IgD-negative memory B cell (primary cell): ENCODE data around the gene ZNF273. TPM values are rescaled to one million over a fixed set of nuclear protein-coding genes. Genes with fewer than 3 reads are reported as not detected.

ENCODE experiments used
- H3K27ac Mint-ChIP-seq, 3 donors: one replicate each; pipeline ENCODE4 v1.8.0; 2020 to 2022; ENCODE audit warnings: mild to moderate bottlenecking in 3 of 3, mixed read lengths in 3 of 3, moderate library complexity in 1 of 3
- H3K27me3 Mint-ChIP-seq: one replicate; pipeline ENCODE4 v1.8.0; 2021; ENCODE audit warnings: mixed read lengths
- H3K36me3 Mint-ChIP-seq: one replicate; pipeline ENCODE4 v1.8.0; 2020; ENCODE audit warnings: mild to moderate bottlenecking, mixed read lengths
- H3K4me1 Mint-ChIP-seq, 3 donors: one replicate each; pipeline ENCODE4 v1.8.0; 2020 to 2022; ENCODE audit warnings: mixed read lengths in 3 of 3, mild to moderate bottlenecking in 1 of 3
- H3K4me3 Mint-ChIP-seq, 4 donors: one replicate each; pipeline ENCODE4 v1.8.0; 2020 to 2022; ENCODE audit warnings: mild to moderate bottlenecking in 4 of 4, mixed read lengths in 4 of 4, moderate library complexity in 3 of 4
- H3K9me3 Mint-ChIP-seq, 3 donors: one replicate each; pipeline ENCODE4 v1.8.0; 2020 to 2021; ENCODE audit warnings: mixed read lengths in 3 of 3, mild to moderate bottlenecking in 1 of 3
- polyA plus RNA-seq: library from polyadenylated mRNA; unstranded; fragments of 300-500 nt; fragmentation: Illumina TruSeq; gene quantifications from one replicate; pipeline ENCODE4 v1.2.3, GENCODE V29; 2021

Gene ZNF273
- polyA plus RNA-seq, 1 donor from 2014 or later: 7.8 TPM

DNA sequence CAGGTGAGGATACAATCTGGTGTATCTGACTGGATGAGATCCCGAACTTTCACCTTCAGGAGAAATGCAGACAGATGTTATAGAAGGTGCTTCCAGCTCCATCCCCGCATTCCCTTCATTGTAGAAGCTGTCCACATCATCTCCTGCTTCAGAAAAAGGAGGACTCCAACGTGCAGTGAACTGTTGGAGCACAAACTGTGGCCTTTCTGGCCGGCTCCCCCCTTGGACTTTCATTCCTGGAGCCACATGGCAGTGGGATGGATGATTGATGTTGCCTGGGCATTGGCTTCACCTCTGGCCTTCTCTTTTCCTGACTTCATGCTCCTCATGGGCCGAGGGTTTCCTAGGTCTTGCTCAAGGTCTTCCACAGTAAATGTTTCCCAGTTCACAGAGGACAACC is 29.6 kb upstream of the ZNF273 start:
- no peak overlapping the region for H3K27ac Mint-ChIP-seq

GRCh38 chr7:64874114-64874513 is 29.0 kb upstream of the ZNF273 start:
- Mint-ChIP-seq H3K4me3 (no peak overlapping the region), H3K4me1 (peaks cover 0 to 5% (median 5%) of the 10 kb centered on the region in 3 donors), H3K9me3 (peaks cover 0 to 8% (median 2%) of the 10 kb centered on the region in 3 donors), H3K27ac (no peak overlapping the region), H3K36me3 (peaks cover 2% of the 10 kb centered on the region), H3K27me3 (peaks cover 20% of the 10 kb centered on the region)

More for the DNA sequence above, 29.6 kb upstream of the ZNF273 start:
- Mint-ChIP-seq H3K4me3 (peak overlapping the region in 1 of 4 donors; percentile 20), H3K4me1 (peaks cover 0 to 5% (median 0%) of the 10 kb centered on the region in 3 donors), H3K27me3 (peaks cover 20% of the 10 kb centered on the region), H3K9me3 (peaks cover 0 to 8% (median 2%) of the 10 kb centered on the region in 3 donors), H3K36me3 (no peaks in the 10 kb centered on the region)

- Mint-ChIP-seq H3K4me1 (peaks cover 0 to 5% (median 5%) of the 10 kb centered on the region in 3 donors), H3K4me3 (peak overlapping the region in 1 of 4 donors; percentile 57), H3K27me3 (peaks cover 20% of the 10 kb centered on the region), H3K9me3 (peaks cover 0 to 8% (median 2%) of the 10 kb centered on the region in 3 donors), H3K36me3 (peaks cover 2% of the 10 kb centered on the region), H3K27ac (no peak overlapping the region)
Measured at GRCh38 chr7:64874562-64875250, 28.4 kb upstream of the ZNF273 start.

- Mint-ChIP-seq H3K27me3 (peaks cover 20% of the 10 kb centered on the region), H3K4me3 (no peak overlapping the region), H3K4me1 (peaks cover 0 to 5% (median 5%) of the 10 kb centered on the region in 3 donors), H3K9me3 (peaks cover 0 to 8% (median 2%) of the 10 kb centered on the region in 3 donors), H3K36me3 (peaks cover 2% of the 10 kb centered on the region), H3K27ac (no peak overlapping the region)
Measured at GRCh38 chr7:64875258-64875657, 27.8 kb upstream of the ZNF273 start.

DNA sequence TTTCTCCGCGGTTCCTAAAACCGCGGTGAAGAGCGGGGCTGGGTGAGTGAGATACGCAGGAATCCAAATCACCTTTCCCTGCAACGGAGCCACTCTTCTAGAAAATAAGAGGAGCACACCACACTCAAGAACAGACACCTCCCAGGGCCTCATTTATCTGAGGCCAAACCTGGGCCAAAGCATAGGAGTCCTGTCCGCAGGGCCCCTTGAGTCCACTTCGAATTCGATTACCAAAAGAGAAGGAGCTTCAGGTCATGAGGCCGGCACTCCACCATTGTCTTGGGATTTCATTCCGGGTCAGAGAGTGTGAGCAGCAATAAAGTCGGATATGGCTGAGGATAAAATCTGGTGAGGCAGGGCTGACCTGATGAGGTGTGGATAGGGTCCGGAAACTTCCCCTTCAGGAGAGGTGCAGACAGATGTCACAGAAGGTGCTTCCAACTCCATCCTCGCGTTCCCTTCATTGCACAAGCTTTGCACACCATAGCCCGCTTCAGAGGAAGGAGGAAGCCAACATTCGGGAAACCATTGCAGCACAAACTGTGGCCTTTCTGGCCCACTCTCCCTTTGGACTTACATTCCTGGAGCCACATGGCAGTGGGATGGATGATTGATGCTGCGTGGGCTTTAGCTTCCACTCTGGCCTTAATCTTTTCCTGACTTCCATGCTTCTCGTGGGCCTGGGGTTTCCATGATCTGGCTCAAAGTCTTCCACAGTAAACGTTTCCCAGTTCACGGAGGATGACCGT is 27.2 kb upstream of the ZNF273 start:
- Mint-ChIP-seq H3K4me1 (peaks cover 0 to 5% (median 5%) of the 10 kb centered on the region in 3 donors), H3K27ac (no peak overlapping the region), H3K9me3 (peaks cover 0 to 8% (median 2%) of the 10 kb centered on the region in 3 donors), H3K36me3 (peaks cover 2% of the 10 kb centered on the region), H3K4me3 (no peak overlapping the region), H3K27me3 (peaks cover 20% of the 10 kb centered on the region)

GRCh38 chr7:64876792-64877713 is 26.0 kb upstream of the ZNF273 start:
- peaks cover 0 to 4% (median 2%) of the 10 kb centered on the region in 3 donors for H3K9me3 Mint-ChIP-seq
- H3K36me3 Mint-ChIP-seq: peaks cover 2% of the 10 kb centered on the region
- peak overlapping the region in 2 of 3 donors; percentile 60 to 95 for H3K27ac Mint-ChIP-seq
- H3K4me1 Mint-ChIP-seq: peaks cover 0 to 5% (median 5%) of the 10 kb centered on the region in 3 donors
- peaks cover 26% of the 10 kb centered on the region for H3K27me3 Mint-ChIP-seq
- peak overlapping the region; percentile 48 to 85 (median 69) for H3K4me3 Mint-ChIP-seq

DNA sequence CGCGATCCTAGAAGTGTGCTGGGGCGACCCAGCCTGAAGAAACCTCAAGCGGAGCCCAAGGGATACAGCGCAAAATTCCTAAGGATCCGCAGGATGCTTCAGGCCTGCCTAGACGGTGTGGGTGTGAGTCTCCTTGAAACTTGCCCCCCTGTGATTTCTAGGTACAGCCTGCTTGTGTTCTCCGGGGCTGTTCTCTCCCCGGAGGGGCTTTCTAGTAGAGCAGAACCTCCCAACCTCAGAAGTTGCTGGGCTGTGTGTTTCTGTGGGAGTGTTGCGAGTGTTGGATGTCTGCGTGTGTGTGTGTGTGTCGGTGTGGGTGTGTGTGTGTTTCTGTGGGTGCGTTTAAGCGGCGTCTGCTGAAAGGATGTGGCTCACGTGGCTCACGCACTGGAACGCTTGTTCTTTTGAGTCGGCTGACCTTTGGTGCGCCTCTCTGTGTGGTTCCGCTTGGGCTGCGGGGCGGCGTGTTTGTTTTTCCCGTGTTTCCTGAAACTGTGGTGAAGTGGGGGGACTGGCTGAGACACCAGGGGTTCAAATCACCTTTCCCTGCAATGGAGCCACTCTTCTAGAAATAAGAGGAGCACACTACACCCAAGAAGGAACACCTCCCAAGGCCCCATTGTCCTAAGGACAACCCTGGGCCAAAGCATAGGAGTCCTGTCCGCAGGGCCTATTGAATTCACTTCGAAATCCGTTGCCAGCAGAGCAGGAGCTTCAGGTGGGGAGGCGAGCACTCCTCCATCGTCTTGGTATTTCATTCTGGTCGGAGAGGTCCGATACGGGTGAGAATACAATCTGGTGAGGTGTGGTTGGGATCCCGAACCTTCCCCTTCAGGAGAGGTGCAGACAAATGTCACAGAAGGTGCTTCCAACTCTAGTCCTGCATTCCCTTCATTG is 25.1 kb upstream of the ZNF273 start:
- Mint-ChIP-seq H3K4me3 (peak overlapping the region in 3 of 4 donors; percentile 46 to 82 (median 57)), H3K4me1 (peaks cover 3 to 5% (median 5%) of the 10 kb centered on the region in 3 donors), H3K9me3 (peaks cover 0 to 4% (median 2%) of the 10 kb centered on the region in 3 donors), H3K36me3 (peaks cover 2% of the 10 kb centered on the region), H3K27ac (peak overlapping the region in 2 of 3 donors; percentile 60 to 95), H3K27me3 (peaks cover 31% of the 10 kb centered on the region)

DNA sequence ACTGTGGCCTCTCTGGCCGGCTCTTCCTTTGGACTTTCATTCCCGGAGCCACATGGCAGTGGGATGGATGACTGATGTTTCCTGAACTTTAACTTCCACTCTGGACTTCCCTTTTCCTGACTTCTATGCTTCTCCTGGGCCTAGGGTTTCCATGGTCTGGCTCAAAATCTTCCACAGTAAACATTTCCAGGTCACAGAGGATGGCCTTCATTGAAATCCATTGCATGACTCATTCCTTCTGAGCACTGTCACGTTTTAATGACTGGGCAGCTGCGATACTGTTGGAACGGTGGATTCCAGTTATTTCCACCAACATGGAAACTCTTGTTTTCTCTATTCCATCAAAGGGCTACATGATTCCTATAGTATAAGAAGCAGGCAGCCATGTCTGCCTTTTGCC is 24.4 kb upstream of the ZNF273 start:
- Mint-ChIP-seq H3K36me3 (peaks cover 2% of the 10 kb centered on the region), H3K27ac (no peak overlapping the region), H3K27me3 (peaks cover 34% of the 10 kb centered on the region), H3K4me3 (peak overlapping the region in 1 of 4 donors; percentile 44), H3K9me3 (peaks cover 0 to 5% (median 2%) of the 10 kb centered on the region in 3 donors), H3K4me1 (peaks cover 3 to 6% (median 3%) of the 10 kb centered on the region in 3 donors)

GRCh38 chr7:64879086-64879730 is 23.9 kb upstream of the ZNF273 start:
- H3K27ac Mint-ChIP-seq: peak overlapping the region in 2 of 3 donors; percentile 28 to 39
- H3K9me3 Mint-ChIP-seq: peaks cover 0 to 6% (median 2%) of the 10 kb centered on the region in 3 donors

DNA sequence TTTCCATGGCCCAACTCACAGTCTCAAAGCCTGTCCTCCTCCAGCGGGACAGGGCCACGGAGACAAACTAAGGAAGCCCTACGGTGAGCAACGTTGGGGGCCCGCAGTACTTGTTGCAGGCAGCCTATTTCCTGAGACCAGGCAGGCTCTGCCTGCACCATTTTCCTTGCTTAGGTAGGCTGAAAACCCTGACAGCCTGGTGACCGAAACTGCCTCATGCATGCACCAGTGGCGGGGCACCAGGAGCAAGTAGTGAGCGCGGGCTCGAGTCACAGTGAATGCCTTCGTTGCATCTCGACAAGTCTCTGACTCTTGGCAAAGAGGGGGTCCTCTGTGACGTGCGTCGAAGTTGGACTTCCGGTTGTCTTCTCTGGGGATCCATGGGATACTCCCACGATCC is 23.3 kb upstream of the ZNF273 start:
- Mint-ChIP-seq H3K4me1 (peaks cover 2 to 11% (median 3%) of the 10 kb centered on the region in 3 donors), H3K27ac (peak overlapping the region in 2 of 3 donors; percentile 28 to 39), H3K36me3 (peaks cover 2% of the 10 kb centered on the region), H3K9me3 (peaks cover 0 to 8% (median 2%) of the 10 kb centered on the region in 3 donors), H3K4me3 (peak overlapping the region in 2 of 4 donors; percentile 27 to 28), H3K27me3 (peaks cover 33% of the 10 kb centered on the region)

More at GRCh38 chr7:64879086-64879730, 23.9 kb upstream of the ZNF273 start:
- Mint-ChIP-seq H3K27me3 (peaks cover 29% of the 10 kb centered on the region), H3K36me3 (peaks cover 2% of the 10 kb centered on the region), H3K4me3 (peak overlapping the region in 1 of 4 donors; percentile 27), H3K4me1 (peaks cover 2 to 11% (median 3%) of the 10 kb centered on the region in 3 donors)

GRCh38 chr7:64880322-64881297 is 22.5 kb upstream of the ZNF273 start:
- Mint-ChIP-seq H3K4me1 (peaks cover 2 to 11% (median 3%) of the 10 kb centered on the region in 3 donors), H3K36me3 (peaks cover 2% of the 10 kb centered on the region), H3K27me3 (peaks cover 38% of the 10 kb centered on the region), H3K27ac (no peak overlapping the region), H3K4me3 (peak overlapping the region in 1 of 4 donors; percentile 28), H3K9me3 (peaks cover 0 to 8% (median 0%) of the 10 kb centered on the region in 3 donors)
